NK-92 (cell line): Measurements from ENCODE around the gene XG.
"Not testable (repeated sequence)": the region's sequence is repeated elsewhere in the genome, so short reads cannot be mapped to it uniquely, and the experiment has no call there.

Experiments used
- DNase-seq: peaks from one replicate; lab custom pipeline; 2025; ENCODE audit not compliant: unreplicated experiment; lab: John Stamatoyannopoulos, UW

Gene XG, protein sequence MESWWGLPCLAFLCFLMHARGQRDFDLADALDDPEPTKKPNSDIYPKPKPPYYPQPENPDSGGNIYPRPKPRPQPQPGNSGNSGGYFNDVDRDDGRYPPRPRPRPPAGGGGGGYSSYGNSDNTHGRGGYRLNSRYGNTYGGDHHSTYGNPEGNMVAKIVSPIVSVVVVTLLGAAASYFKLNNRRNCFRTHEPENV

DNA sequence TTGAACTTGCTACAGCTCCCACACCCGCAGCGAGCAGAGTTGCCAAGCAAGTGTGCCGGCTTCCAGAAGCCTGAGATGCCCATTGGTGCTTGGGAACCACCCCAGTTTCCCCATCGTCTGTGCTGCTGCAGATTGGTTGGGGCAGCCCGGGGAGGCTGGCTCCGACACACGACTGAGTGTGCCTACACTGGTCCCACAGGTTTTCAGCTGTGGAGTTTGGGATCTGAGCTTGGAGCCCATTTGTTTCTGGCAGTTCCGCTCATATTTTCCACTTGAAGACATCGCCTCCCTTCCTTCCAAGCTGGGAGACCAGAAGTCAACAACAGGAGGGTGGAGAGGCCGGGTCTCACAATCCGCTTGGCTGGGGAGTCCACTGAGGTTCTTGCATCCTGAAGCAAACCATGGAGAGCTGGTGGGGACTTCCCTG is at the start of gene XG:
XG (plus strand) TSS at position 167 of the 427 bp plus-strand sequence; CDS start at position 402, 235 bp downstream.
- DNase-seq, result not testable (repeated sequence)

DNA sequence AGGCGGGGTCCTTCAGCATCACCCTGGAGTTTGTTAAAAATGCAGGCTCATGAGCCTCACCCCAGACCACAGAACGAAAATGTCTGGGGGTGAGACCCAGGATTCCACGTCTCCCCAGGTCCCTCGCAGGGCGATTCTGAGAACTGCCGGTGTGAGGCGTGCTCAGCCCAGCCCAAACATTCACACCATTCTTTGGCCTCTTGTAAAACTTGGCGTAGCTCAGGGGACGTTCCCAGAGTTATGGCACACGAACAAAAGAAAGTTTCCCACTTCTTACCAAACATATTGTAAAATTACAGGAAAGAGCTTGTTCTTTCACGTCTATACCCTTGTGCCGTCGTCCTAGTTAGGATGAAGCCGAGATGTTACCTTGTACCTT is 47.9 kb upstream of the XG start:
- DNase-seq, result no peak

DNA sequence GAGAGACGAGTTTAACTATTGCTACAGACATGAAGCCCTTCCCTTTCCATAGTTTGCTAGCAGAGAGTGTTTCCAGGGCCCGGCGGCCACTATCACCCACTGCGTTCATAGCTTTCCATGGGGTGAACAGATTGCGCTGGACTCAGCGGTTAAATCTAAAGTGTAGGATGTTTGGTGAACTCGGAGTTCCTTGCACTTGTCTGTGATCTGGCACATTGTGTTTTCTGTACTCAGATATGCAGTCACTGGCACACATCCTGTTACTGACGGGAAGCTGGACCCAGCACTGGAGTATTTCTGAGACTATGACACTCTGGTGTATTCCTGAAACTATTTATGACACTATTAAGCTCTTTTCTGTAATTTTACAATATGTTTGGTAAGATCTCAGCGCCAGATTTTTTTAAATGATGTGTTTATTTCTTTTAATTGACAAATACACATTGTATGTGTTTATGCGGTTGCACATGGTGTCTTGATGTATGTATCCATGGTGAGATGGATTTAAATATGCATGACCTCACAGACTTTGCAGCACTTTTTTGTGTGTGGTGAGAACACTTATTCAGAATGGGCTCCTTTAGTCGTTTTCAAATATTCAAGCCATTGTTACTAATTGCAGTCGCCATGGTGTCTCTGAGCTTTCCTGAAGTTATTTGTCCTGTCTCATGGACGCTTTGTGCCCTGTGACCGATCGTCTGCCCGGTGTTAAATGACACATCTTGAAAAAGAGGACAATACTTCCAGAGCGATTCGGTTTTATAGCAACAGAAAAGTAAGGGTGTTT is 46.6 kb upstream of the XG start:
- no peak for DNase-seq

DNA sequence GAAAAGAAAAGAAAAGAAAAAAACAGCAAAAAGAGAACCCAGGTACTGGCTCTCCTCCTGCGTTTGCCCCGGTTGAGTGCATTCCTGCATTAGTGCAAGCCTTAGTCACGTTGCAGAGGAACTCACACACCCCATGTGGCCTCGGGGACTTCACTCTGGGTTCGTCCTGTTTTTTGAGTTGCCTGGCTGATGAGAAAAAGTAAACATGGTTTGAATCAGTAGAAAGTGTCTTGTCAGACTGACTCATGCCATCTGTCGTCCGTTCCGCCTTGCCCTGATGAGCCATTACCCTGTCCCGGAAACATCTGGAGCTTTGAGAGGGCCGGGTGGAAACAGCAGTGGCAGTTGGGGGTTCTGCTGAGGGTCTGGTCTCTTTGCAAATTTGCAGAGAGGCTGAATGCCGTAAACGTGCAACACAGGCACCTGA is 44.5 kb upstream of the XG start:
- DNase-seq, result no peak

DNA sequence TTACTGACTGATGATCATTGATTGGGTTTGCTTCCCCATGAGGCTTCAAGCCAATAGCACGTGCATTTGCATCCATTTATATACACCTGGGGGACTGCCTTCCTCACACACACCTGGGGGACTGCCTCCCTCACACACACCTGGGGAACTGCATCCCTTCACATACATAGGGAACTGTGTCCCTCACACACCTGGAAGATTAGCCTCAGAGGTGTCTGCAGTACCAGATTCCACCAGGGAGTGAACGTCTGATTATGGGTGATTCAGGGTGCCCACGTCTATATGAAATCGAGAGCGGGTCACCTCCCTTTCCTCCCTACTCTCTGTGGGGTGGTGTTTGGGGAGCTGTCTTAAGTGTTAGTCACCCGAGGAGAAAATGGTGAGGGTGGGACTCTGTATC is 43.8 kb upstream of the XG start:
- DNase-seq, result no peak

DNA sequence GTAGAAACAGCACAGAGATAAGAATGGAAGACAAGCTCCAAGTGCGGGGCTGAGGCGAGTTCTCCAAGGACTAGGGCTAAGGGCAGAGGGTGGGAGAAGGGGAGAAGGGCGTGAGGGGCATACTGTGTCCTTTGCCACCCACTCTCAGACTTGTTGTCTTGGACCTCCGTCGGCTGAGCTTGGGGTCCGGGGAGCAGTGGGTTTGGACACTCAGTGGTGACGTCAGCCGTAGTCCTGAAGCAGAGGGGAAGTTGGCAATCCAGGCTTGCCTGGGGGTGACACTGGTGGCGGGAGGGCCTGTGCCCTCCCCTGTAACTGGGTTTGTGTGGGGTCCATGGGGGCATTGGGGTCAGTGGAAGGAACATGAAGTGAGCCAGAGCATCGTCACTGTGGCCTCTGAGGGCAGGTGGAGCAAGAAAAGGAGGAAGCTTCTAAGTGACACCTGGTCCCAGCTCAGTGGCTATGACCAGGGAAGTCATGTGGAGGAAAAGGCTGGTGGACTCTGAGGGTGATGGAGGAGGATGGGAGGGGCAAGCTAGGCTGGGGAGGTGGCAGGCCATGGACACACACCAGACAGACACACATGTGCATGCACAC is 43.1 kb upstream of the XG start:
- DNase-seq, result no peak

DNA sequence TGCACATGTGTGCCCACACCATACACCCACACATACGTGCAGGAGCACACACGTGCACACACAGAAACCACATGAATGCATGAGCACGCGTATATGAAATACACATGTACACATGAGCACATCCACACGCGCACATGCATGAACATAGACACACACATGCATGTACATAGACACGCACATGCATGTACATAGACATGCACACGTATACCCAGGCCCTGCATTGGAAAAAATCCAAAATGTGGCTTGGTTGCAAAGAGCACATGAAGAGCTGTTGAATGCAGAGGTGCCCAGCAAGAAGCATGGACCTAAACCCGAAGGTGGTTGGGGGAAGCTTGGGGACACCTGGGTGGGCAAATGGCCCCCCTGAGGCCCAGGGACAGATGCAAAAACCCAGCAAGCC is 42.3 kb upstream of the XG start:
- no peak for DNase-seq

DNA sequence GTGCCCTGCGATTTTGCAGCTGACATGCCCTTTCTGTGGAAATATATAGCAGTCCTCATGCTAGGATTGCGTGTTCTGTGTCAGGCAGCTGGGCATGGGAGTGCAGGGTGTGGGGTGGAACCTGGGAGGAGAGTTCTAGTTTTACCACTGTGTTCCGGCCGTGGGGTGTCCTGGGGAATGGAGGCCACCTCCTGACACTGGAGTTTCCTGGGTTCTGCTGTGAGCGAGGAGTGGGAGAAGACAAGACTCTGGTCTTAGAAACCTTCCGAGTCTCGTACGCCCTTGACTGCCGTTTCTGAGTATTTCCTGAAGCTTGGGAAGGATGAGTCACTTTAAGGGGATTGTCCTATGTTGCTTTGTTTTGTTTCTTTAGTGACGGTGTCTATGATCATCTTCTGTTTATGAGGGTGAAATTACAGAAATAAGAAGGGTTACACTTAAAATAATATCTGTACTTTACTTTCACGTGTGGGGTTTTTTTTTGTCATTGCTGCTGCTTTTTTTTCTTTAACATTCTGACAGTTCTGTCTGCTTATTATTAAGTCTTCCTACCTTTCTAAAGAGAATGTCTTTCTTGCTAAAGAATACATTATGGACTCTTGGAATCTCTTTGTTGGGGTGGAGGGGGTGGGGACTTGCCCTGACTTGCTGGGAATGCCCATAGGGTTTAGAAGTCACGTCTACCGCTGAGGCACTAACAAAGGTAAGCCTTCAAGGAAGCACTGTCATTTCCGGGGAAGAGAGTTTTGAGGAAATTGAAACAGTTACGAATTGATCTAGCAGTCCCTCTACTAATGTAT is 41.6 kb upstream of the XG start:
- DNase-seq, result no peak

DNA sequence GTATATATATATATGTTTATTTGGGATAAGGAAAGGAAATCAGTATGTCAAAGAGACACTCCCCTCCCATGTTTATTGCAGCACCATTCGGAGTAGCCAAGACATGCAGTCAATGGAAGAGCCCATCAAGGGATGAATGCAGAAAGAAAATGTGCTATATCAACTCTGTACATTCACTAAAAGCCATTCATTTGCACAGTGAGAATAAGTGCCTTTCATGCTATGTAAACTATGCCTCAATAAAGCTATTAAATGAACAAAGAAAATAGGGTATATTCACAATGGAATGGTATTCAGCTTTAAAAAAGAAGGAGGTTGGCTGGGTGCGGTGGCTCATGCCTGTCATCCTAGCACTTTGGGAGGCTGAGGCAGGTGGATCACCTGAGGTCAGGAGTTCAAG is 40.4 kb upstream of the XG start:
- no peak for DNase-seq

DNA sequence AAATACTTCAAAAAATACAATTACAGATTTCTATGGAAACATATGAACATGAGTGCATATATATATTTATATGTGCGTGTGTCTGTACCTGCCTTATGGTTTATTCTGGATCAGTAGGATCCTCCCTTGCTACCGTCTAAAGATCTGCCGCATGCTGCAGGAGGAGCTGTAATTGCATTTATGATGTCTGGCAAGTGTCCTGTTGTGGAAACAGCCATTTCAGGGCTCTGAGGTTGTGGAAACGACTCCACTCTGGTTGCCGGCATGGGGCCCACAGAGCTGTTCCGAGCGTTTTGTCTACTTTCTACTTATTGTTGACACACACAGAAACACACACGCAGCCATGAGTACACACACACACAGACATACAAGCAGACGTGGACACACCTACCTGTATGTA is 39.4 kb upstream of the XG start:
- DNase-seq, result no peak

DNA sequence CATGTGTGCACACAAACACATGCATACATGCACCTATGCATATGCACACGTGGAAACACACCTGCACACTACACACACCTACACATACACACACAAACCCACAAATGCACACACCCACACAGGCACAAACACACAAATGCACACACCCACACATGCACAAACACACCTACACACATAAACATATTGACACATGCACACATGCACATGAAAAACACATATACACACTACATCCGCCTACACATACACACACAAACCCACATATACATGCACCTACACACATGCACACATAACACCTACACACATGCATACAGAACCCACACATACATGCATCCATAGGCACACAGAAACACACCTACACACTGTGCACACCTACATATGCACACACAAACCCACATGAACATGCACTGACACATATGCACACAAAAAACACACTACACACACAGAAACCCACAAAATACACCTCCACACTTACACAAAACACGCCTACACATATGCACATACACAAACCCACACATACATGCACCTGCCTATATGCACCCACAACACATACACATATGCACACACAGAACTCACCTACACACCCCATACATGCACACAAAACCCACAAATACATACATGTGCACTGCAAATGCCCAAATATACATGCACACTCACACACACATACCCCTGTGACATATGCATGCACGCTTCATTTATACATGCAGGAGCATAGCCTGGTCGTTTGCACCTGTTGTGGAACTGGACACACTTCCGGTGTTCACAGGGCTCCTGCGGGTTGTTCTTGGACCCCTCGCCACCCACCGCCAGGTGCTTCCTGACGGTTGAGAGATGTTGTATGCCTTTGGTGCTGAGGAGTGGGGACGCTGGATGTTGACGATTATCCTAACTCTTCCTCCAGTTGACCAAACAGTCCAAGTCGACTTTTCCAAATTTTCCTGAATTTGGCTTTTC is 38.7 kb upstream of the XG start:
- no peak for DNase-seq

DNA sequence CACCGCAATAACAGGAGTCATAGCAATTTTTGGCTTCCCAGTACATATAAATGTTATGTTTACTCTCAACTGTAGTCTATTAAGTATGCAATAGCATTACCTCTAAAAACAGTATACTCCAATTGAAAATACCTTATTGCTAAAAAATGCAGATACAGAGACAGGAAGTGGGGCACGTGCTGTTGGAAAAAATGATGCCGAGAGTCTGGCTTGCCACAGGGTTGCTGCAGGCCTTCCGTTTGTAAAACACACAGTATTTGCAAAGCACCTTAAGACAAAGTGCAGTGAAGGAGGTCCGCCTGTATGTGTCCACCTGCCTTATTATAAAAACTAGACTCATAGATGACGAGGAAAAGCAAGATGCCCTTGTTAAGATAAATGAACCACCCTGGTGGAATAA is 37.3 kb upstream of the XG start:
- DNase-seq, result no peak

DNA sequence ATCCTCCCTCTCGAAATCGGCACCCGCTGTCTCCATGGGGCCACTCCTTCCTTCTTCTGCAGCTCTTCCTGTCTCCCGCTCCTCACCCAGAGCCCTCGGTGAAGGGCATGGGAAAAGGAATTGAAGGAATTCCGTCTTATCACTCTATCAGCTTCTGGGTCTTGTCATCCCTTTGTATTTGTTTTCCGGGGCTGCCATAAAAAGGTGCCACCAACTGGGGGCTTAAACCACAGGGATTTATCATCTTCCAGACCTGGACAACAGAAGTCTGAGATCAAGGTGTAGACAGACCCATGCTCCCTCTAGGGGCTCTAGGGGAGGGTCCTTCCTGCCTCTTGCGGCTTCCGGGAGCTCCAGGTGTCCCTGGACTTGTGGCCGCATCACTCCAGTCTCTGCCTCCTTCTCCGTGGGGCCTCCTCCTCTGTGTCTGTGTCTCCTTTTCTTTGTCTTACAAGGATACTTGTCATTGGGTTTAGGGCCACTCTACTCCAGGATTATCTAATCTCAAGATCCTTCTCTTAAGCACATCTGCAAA is 36.7 kb upstream of the XG start:
- no peak for DNase-seq

DNA sequence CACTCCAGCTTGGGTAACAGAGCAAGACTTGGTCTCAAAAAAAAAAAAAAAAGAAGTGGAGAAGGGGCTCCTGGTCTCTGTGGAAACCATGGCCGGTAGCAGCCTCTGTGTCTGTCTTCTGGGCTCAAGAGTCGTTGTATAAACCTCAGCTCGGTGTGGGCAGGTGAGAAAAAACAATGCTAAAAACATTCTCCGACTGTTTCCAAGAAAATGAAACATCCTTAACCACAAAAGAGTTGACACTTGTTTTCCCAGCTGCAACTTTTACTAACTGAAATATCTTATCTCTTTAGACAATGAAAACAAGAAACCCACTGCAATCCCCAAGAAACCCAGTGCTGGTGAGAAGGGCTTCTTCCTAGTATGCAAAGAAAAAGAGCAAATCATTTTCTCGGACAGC is 34.5 kb upstream of the XG start:
- no peak for DNase-seq

DNA sequence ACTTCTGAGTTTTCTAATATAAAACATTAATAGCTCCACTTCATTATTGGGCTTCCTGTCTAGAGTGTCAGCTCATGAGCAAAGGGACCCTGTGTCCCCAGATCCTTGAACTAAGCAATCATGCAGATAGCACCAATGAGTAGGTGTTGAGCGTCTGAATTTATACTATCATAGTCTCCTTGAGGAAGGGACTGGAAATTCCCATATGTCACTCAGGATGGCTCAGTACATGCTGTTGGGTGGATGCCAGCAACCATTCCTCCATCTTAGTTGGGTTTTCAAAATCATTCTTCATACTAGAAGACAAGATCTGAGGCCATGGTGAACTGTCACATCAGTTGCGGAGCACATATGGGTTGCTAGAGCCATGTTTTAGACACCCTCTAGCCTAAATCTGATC is 33.0 kb upstream of the XG start:
- DNase-seq, result no peak

DNA sequence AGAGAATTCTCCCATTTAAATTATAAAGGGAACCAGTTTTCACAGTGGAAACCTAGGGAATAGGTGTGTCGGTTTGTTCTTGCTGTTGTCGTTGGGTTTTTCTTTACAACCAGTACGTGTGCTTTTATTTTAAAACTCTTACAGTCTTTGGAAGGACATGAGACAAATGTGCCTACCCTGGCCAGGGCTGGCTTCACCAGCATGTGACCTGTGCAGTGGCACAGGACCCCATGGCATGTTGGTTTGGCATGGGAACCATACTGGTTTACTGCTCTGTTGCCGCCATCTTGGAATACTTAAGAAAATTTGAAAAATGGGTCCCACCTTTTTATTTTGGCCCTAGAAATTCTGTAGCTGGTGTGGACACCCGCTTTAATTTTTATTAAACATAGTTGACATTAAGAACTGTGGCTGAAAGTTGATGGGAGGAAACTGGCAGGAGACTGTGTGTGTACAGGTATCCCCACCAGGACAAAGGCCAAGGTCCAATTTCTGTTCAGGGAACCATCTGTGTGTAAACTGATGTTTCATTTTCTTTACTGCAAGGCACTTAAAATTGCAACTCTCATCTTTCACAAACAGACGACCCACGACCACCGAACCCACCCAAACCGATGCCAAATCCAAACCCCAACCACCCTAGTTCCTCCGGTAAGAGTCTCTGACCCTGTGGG is 31.9 kb upstream of the XG start:
- DNase-seq, result no peak

DNA sequence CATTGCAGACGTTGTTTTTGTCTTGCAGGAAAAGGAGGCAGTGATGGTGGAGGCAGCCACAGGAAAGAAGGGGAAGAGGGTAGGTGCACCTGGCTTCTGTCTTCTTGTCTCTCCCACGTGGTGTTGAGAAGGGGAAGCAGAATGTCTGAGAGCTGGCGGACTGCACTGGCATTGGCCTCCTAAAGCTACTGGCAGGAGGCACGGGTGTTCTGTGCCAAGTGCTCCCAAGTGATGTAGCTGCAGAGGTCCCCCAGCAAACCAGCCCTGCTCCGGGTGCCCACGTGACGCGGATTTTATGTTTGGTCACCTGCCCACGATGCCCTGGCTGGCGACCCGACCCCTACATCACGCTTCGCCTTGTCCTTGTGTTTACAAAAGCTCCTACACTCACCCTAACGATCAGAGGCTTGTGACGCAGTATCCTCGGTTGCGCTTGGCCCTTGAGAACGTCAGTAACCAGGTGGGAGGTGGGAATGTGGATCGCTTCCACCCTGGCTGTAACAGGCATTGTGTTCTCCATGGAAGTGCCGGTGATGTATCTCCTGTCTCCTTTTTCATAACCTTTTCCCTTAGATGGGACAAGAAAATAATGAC is 28.5 kb upstream of the XG start:
- no peak for DNase-seq

DNA sequence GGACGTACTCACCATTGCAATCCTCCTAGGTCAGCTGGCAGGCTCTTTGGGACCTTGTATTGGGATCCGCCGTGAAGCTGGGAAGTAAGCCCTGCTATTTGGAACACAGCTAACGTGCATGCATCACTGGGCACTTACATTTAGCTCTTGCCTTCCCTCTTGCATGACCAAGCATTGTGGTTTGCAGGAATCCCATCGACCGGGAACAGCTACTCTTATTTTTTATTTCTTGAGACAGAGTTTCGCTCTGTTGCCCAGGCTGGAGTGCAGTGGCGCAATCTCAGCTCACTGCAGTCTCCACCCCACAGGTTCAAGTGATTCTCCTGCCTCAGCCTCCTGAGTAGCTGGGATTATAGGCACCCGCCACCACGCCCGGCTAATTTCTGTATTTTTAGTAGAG is 24.6 kb upstream of the XG start:
- not testable (repeated sequence) for DNase-seq

DNA sequence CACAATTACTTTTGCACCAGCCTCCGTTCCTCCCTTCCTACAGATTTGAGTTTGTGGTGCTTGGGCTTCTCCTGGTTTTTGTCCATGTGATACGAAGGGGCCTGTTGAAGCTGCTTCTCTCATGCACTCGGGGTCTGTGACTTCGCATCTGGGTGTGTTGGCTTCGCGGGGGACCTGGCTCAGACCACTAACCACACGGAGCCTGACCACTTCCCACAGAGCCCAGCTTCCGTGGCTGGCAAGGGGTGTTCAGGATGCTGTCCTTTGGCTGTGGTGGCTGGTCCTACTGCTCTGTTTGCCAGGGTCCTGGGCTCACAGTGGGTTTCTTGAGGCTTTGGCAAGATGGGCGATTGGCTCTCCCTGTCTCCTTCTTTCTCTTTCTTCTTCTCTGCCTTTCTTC is 19.8 kb upstream of the XG start:
- DNase-seq, result no peak
